ENCODE data around the gene PTPRS. TPM values are rescaled to one million over a fixed set of nuclear protein-coding genes. Genes with fewer than 3 reads are reported as not detected.
A peak's percentile ranks its signal among the peaks of the same experiment; 100 is the strongest.

Gene PTPRS
- total and polyA plus RNA-seq, 2 of the 13 experiments (the other 11 are each of a cell fraction or from before 2014, with no cell fraction given): 32.7 to 43.9 TPM

DNA sequence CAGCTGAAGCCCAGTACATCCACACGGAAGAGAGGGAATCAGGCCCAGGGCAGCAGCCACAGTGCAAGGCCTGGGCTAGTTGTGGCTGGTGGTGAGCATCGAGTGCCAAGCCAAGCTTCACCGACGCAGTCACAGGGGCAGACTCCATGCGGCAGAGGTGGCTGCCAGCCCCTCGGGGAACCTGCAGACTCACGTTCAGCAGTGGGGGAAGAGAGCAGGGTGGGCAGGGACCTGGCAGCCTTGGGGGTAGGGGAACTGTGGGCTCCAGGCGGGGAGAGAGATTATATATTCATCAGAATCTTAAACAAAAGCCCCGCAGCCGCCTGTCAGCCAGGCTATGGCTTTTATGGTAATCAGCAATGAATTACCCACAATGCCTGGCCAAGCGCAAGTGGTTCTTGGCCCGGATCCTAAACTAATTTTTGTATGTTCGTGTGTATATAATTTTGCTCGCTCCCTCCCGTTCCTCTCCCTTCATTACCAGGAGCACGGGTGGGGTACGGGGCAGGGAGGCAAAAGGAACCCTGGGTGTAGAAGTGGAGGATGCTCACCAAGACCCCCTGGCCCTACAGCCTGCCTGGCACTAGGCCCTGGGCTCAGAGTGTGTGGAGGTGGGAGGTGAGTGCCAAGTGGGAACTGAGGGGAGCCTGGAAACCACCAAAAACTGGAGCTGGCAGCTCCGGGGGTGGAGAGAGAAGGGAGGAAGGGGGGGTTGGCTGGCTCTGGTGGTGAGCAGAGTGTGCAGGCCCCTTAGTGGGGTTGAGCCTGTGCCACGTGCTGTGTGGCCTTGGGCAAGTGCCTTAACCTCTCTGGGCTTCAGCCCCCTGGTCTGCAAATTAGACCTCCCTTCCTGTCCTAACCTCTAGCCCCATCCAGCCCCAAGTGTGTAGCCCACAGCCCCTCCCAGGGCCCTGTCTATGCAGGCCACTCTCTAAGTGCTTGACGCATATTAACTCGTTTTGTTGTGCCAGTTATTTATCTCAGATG is 31.9 kb downstream of the PTPRS start:
- Histone ChIP-seq H3K4me2 (ENCODE audit: low read depth, low read length) (no peak overlapping the region), H3K36me3 (replicated peaks in 1 of 2; ENCODE audit: control insufficient read depth in 1 of 2, insufficient read depth in 2 of 2, low read length in 2 of 2) (no peaks in the 10 kb centered on the region), H4K20me1 (ENCODE audit: insufficient read depth, low read length) (0 out of 2 replicates have a peak, but pooled peaks cover 6% of the 10 kb centered on the region), H3K9ac (ENCODE audit: insufficient read depth, low read depth, low read length) (no peak overlapping the region), H3K27me3 (ENCODE audit: control insufficient read depth in 1 of 2, insufficient read depth in 2 of 2, low read length in 2 of 2) (no peaks in the 10 kb centered on the region), H3K4me3 (replicated peaks in 1 of 3; ENCODE audit: insufficient read depth in 1 of 3, low read depth in 2 of 3, low read length in 3 of 3) (no peak overlapping the region), H3K4me1 (ENCODE audit: insufficient read depth, low read length) (peaks cover 8% of the 10 kb centered on the region), H3K79me2 (ENCODE audit: insufficient read depth, low read length) (no peaks in the 10 kb centered on the region), H3K9me3 (ENCODE audit: low read length) (no peaks in the 10 kb centered on the region), H2AFZ (ENCODE audit: low read length) (no peak overlapping the region), H3K27ac (ENCODE audit: extremely low read length, insufficient read depth, low read length) (no peak overlapping the region)
- DNase-seq (ENCODE audit: low spot score) (no peak), FAIRE-seq (no peak), ATAC-seq (no peak)
- TF ChIP-seq ZNF501 (CRISPR knock-in tag; IDR thresholded peaks at IDR 0.05): no peak
- no peak for TF ChIP-seq NFATC3 (CRISPR knock-in tag; IDR thresholded peaks at IDR 0.05)
- peak in 1 of 2 experiments; percentile 34; a peak in 1 of 4 replicates for TF ChIP-seq POLR2A (IDR thresholded peaks at IDR 0.05; ENCODE audit: insufficient read depth in 1 of 2, low read depth in 2 of 2, low read length in 2 of 2)
- TF ChIP-seq TARDBP (CRISPR knock-in tag; IDR thresholded peaks at IDR 0.05): no peak
- no peak for TF ChIP-seq ZNF562 (CRISPR knock-in tag; IDR thresholded peaks at IDR 0.05; ENCODE audit: borderline replicate concordance)
- TF ChIP-seq, protein P1, sequence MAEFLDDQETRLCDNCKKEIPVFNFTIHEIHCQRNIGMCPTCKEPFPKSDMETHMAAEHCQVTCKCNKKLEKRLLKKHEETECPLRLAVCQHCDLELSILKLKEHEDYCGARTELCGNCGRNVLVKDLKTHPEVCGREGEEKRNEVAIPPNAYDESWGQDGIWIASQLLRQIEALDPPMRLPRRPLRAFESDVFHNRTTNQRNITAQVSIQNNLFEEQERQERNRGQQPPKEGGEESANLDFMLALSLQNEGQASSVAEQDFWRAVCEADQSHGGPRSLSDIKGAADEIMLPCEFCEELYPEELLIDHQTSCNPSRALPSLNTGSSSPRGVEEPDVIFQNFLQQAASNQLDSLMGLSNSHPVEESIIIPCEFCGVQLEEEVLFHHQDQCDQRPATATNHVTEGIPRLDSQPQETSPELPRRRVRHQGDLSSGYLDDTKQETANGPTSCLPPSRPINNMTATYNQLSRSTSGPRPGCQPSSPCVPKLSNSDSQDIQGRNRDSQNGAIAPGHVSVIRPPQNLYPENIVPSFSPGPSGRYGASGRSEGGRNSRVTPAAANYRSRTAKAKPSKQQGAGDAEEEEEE (CRISPR knock-in tag; IDR thresholded peaks at IDR 0.05; ENCODE audit: borderline replicate concordance): no peak
- TF ChIP-seq ZFP36L2 (CRISPR knock-in tag; IDR thresholded peaks at IDR 0.05): no peak
- peak; percentile 97 for TF ChIP-seq ZNF768 (CRISPR knock-in tag; IDR thresholded peaks at IDR 0.05)
- no peak for TF ChIP-seq ZNF652 (CRISPR knock-in tag; IDR thresholded peaks at IDR 0.05; ENCODE audit: borderline replicate concordance, low read depth)
- ChIA-PET CTCF (ENCODE audit: low intra/inter-chr PET ratio, low total read pairs) (no interaction called here), POLR2A (no interaction called here)
- 89% methylated on average over 18 of the region's 21 CpGs for WGBS (ENCODE audit: low lambda C conversion rate)
- in situ Hi-C loops (cut with HindIII; ENCODE audit: extremely low pct_ligation_motif_present, low pct_unique_long_range_greater_than_20kb): no loop called here
- intact Hi-C loops (cut with micrococcal nuclease; ENCODE audit: unreplicated experiment): no loop called here
- BruUV-seq (replicated peaks): no TSS peak

Measured in HepG2 (cell line).